CD4-positive, alpha-beta T cell treated with Interleukin-17A for 4 hours (primary cell): ENCODE results near the gene ARID4A.
A peak's percentile ranks its signal among the peaks of the same experiment; 100 is the strongest.
"Not testable (repeated sequence)": the region's sequence is repeated elsewhere in the genome, so short reads cannot be mapped to it uniquely, and the experiment has no call there.

ENCODE experiments used
- DNase-seq: peaks from one replicate; pipeline ENCODE4 v3.0.0-alpha.2; 2020; ENCODE audit warnings: mixed read lengths

ARID4A gene

DNA sequence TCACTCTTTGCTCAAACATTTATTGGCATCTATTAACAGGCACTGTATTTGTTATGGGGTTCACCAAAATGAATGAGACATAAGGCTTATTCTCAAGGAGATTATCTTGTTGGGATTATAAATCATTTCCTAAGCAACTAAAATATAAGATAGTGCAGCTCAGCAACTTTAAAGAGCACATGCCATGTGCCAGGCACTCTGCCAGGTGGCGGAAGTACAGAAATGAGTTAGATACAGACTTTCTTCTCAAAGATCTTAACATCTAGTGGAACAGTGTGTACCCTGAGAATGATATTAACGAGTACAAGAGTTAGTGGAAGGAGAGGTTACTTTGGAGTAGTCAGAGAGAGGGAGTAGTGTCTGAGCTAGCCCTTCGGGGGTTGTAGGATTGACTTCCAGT is 68.9 kb downstream of the ARID4A start:
- no peak for DNase-seq

DNA sequence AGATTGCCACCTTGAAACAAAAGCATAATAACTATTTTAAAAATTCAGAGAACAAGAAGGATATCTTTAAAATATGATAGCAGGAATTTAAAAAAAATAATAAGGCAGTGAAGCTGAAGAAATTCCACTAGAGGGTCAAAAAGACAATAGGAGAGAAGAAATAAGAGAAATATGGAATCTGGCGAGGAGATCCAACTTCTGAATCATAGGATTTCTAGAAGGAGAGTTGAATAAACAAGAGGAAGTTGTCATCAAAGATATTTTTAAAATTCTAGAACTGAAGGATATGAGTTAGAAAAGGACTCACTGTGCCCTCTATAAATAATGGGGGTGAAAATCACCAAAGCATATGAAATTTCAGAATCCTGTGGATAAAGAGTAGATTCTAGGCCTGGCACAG is 70.6 kb downstream of the ARID4A start:
- DNase-seq = no peak

DNA sequence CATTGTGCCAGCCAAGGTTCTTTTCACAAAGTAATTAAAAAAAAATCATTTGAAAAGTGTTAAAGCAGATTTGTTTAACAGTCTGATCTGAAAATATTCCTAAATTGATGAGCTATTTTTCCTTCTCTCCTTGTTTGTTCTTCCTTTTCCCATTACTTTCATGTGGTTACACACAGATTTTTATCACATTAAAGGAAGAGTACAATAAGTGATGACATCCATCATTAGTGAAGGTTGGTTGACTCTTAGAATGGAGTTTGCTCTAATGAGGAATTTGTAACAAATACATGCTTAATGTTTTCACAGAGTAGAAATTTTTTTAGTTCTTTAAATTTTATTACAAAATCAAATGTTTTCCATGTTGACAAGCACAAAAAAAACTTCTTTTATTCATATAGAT is 78.4 kb downstream of the ARID4A start:
- DNase-seq = no peak

DNA sequence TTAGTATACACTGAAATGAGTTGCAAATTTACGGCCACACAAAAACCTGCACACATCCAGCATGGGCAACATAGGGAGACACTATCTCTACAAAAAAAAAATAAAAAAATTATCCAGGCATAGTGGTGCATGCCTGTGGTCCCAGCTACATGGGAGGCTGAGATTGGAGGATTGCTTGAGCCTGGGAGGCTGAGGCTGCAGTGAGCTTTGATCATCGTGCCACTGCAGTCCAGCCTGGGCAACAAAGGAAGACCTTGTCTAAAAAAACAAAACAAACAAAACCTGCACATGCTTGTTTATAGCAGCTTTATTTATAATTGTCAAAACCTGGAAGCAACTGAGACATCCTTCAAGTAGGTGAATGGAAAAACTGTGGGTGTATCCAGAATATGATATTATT is 92.5 kb downstream of the ARID4A start:
- no peak for DNase-seq

DNA sequence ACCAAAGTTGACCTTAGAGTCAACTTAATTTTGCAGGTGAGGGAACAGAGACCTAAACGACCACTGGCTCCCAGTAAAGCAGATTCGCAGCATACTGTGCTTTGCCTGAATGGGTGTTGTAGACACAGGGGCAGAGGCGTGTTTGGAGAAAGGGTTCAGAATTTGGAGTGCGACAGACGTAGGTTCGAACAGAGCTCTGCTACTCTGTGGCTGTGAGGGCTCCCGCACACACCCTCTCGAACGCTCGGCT is 97.1 kb downstream of the ARID4A start:
- no peak for DNase-seq

DNA sequence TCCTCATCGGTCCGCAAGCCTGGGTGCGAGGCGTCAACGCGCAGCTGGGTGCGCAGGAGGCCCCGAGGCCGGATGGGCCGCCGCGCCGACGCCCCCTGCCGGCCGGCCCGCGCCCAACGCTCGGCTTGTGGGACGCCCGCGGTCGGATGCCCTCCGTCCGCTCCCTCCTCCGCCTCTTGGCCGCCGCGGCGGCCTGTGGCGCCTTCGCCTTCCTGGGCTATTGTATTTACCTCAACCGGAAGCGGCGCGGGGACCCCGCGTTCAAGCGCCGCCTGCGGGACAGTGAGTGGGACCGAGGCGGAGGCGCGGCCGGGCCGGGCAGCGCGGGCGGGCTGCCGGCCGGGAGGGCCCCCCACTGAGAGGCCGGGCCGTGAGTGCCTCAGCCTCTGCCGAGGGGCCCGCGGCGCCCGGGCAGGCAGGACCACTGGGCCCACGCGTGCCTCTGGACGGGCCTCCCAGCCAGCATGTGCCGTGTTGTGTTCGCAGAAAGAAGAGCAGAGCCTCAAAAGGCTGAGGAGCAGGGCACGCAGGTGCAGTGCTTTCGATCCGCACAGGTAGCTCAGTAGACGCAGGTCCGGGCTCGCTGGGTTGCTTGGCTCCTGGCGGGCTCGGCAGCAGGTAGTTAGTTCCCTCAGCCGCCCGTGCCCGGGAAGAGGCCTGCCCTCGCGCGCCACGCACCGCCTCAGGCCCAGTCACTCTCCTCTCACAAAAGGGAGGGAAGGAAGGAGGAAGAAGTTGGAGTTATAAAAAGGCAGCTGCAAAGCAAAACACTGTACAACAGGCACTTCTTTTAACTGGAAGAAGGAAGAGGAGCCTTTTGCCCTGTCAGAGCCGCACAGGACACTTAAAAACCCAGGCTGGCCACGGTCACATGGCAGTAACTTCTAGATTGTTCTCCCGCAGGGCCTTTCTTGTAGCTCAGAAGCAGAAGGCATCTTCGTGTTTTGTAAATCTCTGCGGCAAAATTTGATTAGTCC is 97.7 kb downstream of the ARID4A start, which contains the start of gene TOMM20L:
TOMM20L (plus strand) TSS at position 119 of the 977 bp plus-strand sequence; CDS start at position 147, 28 bp downstream.
- peak; percentile 82 for DNase-seq

DNA sequence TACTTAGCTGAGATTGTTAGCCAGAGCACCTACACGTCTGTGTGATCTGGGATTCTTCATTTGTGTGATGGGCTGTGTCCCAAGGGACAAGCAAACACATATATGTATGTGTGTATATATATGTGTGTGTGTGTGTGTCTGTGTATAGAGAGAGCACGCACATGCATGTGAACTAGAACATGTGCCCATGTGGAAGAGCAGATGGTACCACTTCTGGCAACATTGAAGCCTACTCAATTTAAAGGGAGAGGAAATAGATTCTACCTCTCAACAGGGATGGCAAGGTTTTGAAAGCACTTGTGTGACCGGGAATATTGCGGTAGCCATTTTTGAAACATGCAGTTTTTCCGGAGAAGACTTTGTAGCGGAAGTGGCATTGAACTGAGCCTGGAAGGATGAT is 98.8 kb downstream of the ARID4A start:
- no peak for DNase-seq

DNA sequence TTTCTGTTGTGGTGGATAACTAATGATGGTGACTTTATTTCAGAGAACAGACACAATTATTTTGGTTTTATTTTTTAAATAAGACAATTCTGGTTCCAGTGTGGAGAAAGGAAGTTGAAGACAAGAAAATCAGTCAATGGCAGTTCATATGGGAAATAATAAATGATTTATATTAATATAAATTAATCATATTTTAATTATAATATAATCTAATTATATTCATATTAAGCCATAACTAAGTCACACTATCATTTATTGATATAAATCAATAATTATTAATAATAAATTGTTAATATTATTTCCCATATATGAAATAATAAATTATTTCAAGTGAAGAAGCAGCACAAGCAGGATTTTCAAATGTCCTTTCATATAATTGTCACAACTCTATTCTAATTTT is 100.1 kb downstream of the ARID4A start:
- DNase-seq = no peak

DNA sequence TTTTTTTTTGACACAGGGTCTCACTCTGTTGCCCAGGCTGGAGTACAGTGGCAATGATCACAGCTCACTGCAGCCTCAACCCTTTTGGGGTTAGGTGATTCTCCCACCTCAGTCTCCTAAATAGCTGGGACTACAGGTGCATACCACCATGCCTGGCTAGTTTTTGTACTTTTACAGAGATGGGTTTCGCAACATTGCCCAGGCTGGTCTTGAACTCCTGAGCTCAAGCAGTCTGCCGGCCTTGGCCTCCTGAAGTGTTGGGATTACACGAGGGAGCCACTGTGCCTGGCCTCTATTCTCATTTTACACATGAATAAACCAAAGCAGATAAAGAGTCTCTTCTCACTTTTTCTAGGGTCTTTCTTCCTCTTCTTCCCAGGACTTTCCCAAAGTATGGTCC is 100.5 kb downstream of the ARID4A start:
- DNase-seq = no peak

DNA sequence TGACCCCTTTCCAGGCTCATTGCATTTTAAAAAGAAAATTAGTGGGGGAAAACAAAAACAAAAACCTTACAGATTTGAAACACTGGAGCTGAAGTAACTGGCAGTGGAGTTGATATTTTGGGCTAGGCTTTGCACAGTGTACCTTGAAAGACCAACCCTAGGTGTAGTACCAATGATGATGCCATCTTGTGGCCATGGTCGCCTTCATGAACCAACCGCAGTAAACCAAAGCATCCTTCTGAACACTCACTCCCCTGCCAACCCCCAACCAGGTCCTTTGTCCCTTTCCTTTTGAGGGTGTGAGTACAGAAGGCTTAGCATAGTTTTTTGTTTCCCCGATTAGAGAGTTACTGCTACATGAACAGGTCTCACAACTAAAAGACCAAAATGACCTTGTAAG is 103.2 kb downstream of the ARID4A start:
- peak; percentile 19 for DNase-seq

DNA sequence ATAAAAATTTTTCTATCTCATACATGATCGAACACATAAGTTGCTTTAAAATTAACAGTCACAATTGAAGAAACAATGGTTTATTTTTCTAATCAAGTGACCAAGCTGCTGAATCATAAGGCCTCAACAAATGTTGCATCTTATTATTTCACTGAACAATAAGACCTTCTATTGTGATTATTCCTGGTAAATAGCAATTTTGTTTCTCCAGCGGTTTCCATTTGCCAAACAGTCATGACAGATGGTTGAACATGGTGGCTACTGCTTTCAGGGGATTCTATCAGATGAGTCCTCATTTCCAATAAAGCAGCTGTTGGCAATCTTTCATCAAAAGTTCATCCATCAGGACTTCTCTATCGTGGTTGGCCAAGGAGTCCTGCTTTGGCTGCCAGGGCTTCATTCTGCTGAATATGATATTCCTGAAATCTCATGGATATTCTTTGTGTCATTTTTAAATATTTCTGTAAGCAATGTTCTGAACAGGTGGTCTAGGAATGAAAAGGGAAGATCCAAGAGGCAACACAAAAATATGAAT is 110.4 kb downstream of the ARID4A start:
- DNase-seq = no peak

DNA sequence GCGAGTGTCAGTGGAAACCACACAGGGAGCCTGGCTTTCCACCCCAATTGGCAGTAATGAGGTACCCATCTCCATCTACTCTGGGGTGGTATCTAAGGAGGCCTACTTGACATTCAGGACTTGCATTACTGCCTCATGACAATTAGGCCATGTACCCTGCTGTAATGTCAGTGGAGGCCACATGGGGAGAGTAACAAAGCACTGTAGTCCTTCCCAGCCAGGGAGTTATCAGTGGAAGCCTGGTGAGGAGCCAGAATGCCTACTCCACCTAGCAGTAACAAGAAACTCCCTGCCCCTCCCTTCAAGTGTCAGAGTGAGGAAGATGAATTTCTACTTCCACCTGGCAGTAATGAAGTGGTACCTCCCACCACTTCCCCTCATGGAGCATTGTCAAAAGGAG is 116.5 kb downstream of the ARID4A start:
- DNase-seq = no peak

DNA sequence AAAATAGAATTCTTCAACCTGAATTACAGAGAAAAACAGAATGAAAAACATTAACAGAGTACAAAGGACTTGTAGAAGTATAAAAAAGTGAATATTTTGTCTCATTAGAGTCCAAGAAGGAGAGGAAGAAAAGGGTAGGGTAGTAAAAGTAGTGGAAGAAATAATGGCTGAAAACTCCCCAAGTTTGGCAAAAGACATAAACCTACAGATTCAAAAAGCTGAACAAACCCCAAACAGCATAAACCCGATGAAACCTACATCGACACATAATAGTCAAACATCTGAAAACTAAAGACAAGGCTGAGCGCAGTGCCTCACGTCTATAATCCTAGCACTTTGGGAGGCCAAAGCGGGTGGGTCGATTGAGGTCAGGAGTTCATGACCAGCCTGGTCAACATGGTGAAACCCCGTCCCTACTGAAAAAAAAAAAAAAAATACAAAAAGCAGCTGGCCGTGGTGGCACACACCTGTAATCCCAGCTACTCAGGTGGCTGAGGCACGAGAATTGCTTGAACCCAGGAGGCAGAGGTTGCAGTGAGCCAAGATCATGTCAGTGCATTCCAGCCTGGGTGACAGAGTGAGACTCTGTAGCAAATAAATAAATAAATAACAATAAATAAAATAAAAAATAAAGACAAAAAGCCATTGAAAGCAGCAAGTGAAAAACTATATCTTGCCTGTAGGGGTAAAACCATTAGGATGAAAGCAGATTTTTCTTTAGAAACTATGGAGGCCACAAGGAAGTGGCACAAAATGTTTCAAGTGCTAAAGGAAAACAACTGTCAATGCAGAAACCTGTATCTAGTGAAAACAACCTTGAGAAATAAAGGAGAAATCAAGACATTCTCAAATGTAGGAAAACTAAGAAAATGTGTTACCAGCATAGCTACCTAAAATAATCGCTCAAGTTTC is 117.5 kb downstream of the ARID4A start:
- DNase-seq = no peak

DNA sequence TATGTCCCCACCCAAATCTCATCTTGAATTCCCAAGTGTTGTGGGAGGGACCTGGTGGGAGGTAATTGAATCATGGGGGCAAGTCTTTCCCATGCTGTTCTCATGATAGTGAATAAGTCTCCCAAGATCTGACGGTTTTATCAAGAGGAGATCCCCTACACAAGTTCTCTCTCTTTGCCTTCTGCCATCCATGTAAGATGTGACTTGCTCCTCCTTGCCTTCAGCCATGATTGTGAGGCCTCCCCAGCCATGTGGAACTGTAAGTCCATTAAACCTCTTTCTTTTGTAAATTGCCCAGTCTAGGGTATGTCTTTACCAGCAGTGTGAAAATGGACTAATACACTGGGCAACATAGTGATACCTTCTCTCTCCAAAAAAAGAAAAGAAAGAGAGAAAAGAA is 118.6 kb downstream of the ARID4A start:
- not testable (repeated sequence) for DNase-seq
